Left lung (tissue), 10 donors: ENCODE results near the gene SLC6A13. TPM values are rescaled to one million over a fixed set of nuclear protein-coding genes. Genes with fewer than 3 reads are reported as not detected.

Source experiments
- ATAC-seq: fragments of 200-7000 bp; cut with Tn5 transposase; one replicate; pipeline ENCODE4 v1.9.1; 2020; ENCODE audit warnings: moderate library complexity
- DNase-seq, 4 donors: peaks; one replicate each; pipeline ENCODE4 v3.0.0-alpha.2; 2013 to 2020
- H3K27ac ChIP-seq, 2 donors: fragments of 200-600 bp; sonication (generic) in 1 of 2; one replicate each; pipeline versions ENCODE4 v1.5.0 to v1.8.0; 2020 to 2021
- H3K27me3 ChIP-seq, 2 donors: fragments of 200-600 bp; sonication (generic) in 1 of 2; one replicate each; pipeline versions ENCODE4 v1.5.0 to v1.8.0; 2020 to 2021
- H3K36me3 ChIP-seq, 2 donors: fragments of 200-600 bp; sonication (generic) in 1 of 2; one replicate each; pipeline versions ENCODE4 v1.5.0 to v1.8.0; 2020 to 2021
- H3K4me1 ChIP-seq, 2 donors: fragments of 200-600 bp; one replicate each; pipeline ENCODE4 v1.8.0; 2021
- H3K4me3 ChIP-seq, 2 donors: fragments of 200-600 bp; sonication (generic) in 1 of 2; one replicate each; pipeline versions ENCODE4 v1.5.0 to v1.8.0; 2020 to 2021; ENCODE audit warnings: mild to moderate bottlenecking in 1 of 2
- H3K9me3 ChIP-seq, 2 donors: fragments of 200-600 bp; sonication (generic) in 1 of 2; one replicate each; pipeline versions ENCODE4 v1.5.0 to v1.8.0; 2020 to 2021
- CTCF ChIP-seq, 2 donors: fragments of 200-600 bp; sonication (generic) in 1 of 2; IDR thresholded peaks; one replicate each; pipeline versions ENCODE4 v1.5.0 to v1.8.0; 2021; ENCODE audit warnings: antibody characterized with exemption in 2 of 2
- intact Hi-C, 2 donors: fragments of 100-400 bp; cut with DNase I; formaldehyde crosslinking; loops; one replicate each; pipeline versions ENCODE4 v1.11.2 to v1.14.2; 2022
- polyA plus RNA-seq, 6 donors: library from polyadenylated mRNA; unstranded; fragments of 120-200 nt; gene quantifications; one replicate each; pipeline ENCODE4 v1.2.1, GENCODE V29; 2013; ENCODE audit not compliant: insufficient read length in 6 of 6
- total RNA-seq, 2 donors: library from RNA; stranded (reverse); fragmentation: NEBNext Ultra II Directional; extraction: Animal tissue kit (Norgen Biotek cat#: 25700); gene quantifications; one replicate each; pipeline ENCODE4 v1.2.1, GENCODE V29; 2021
- donor health status: DM: no; HTN: yes; CAD: no.
- donor health status: DM: no; HTN: no; CAD: no.

Gene SLC6A13
- total and polyA plus RNA-seq, 8 donors, result 0.79 to 4.1 (median 2.5) TPM

- no peak for TF ChIP-seq CTCF (IDR thresholded peaks at IDR 0.05)
- no peak overlapping the region for H3K4me3 ChIP-seq
- H3K27ac ChIP-seq, result peak overlapping the region in 1 of 2 donors; percentile 82
- peaks cover 0 to 15% of the 10 kb centered on the region in 2 donors for H3K4me1 ChIP-seq
- peaks cover 3 to 37% of the 10 kb centered on the region in 2 donors for H3K27me3 ChIP-seq
- no peaks in the 10 kb centered on the region for H3K36me3 ChIP-seq
- intact Hi-C loops, result no loop called here
- DNase-seq, result no peak
- no peaks in the 10 kb centered on the region for H3K9me3 ChIP-seq
- ATAC-seq, result no peak
Observed at GRCh38 chr12:211639-212414, 50.8 kb downstream of the SLC6A13 start.

- H3K9me3 ChIP-seq, result no peaks in the 10 kb centered on the region
- DNase-seq (no peak), ATAC-seq (no peak)
- H3K4me1 ChIP-seq, result peaks cover 0 to 15% of the 10 kb centered on the region in 2 donors
- no peak for TF ChIP-seq CTCF (IDR thresholded peaks at IDR 0.05)
- no peak overlapping the region for H3K27ac ChIP-seq
- H3K27me3 ChIP-seq, result peaks cover 3 to 43% of the 10 kb centered on the region in 2 donors
- intact Hi-C loops, result no loop called here
- H3K36me3 ChIP-seq, result no peaks in the 10 kb centered on the region
- H3K4me3 ChIP-seq, result no peak overlapping the region
Observed at GRCh38 chr12:211142-211465, 51.5 kb downstream of the SLC6A13 start.

GRCh38 chr12:210277-211141 lies 52.1 kb downstream of the SLC6A13 start:
- Histone ChIP-seq H3K27me3 (peaks cover 3 to 47% of the 10 kb centered on the region in 2 donors), H3K36me3 (no peaks in the 10 kb centered on the region), H3K27ac (no peak overlapping the region), H3K9me3 (no peaks in the 10 kb centered on the region), H3K4me1 (peaks cover 0 to 15% of the 10 kb centered on the region in 2 donors), H3K4me3 (no peak overlapping the region)
- no peak for TF ChIP-seq CTCF (IDR thresholded peaks at IDR 0.05)
- ATAC-seq (no peak), DNase-seq (no peak)
- intact Hi-C loops, result no loop called here

GRCh38 chr12:209851-210250 lies 52.8 kb downstream of the SLC6A13 start:
- Histone ChIP-seq H3K27ac (no peak overlapping the region), H3K27me3 (peaks cover 3 to 53% of the 10 kb centered on the region in 2 donors), H3K9me3 (no peaks in the 10 kb centered on the region), H3K4me1 (peaks cover 0 to 15% of the 10 kb centered on the region in 2 donors), H3K36me3 (no peaks in the 10 kb centered on the region), H3K4me3 (no peak overlapping the region)
- intact Hi-C loops, result no loop called here
- TF ChIP-seq CTCF (IDR thresholded peaks at IDR 0.05), result no peak
- ATAC-seq (no peak), DNase-seq (no peak)

GRCh38 chr12:209246-209645 lies 53.4 kb downstream of the SLC6A13 start:
- H3K36me3 ChIP-seq, result no peaks in the 10 kb centered on the region
- H3K27ac ChIP-seq, result no peak overlapping the region

More at GRCh38 chr12:209246-209645, 53.4 kb downstream of the SLC6A13 start:
- peaks cover 3 to 58% of the 10 kb centered on the region in 2 donors for H3K27me3 ChIP-seq
- ATAC-seq (no peak), DNase-seq (peak in 1 of 4 donors; percentile 38)
- TF ChIP-seq CTCF (IDR thresholded peaks at IDR 0.05), result no peak
- H3K4me3 ChIP-seq, result no peak overlapping the region
- peaks cover 0 to 14% of the 10 kb centered on the region in 2 donors for H3K4me1 ChIP-seq
- intact Hi-C loops, result no loop called here
- no peaks in the 10 kb centered on the region for H3K9me3 ChIP-seq
